Posterior cingulate gyrus (tissue), 11 donors: ENCODE data around the gene FRMD4A.
A peak's percentile ranks its signal among the peaks of the same experiment; 100 is the strongest.

ENCODE experiments used
- DNase-seq, 10 donors: peaks; one replicate each; pipeline versions ENCODE4 v3.0.0 to v3.0.0-alpha.2; 2020 to 2021; ENCODE audit warnings: mixed read lengths in 3 of 10
- intact Hi-C: fragments of 100-400 bp; cut with DNase I; formaldehyde crosslinking; loops from one replicate; pipeline ENCODE4 v1.15.1; 2023

The FRMD4A gene

DNA sequence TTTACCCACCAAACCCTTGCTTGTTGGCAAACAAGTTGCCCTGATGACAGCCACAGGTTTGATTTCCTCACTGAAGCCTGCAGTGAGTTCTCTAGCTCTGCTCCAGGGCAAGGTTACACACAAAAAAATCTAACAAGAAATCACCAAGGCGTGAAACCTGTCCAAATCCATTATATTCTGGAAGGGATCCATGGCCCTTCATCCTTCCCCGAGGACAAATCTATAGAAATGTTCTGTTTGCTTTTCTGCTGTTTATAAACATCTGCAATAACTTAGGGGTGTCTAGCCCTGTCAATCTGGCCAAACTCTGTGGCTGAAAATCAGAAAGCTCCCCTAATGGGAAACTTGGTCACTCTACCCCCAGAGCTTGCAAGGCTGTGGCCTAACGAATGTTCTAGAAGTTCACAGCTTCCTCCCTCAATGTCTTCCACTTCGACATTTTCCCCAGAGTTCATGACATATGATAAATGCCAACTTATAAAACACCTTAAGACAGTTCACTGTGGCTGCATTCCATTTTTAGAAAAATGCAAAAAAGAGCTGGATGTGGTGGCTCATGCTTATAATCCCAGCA, 579.4 kb downstream of the FRMD4A start:
- intact Hi-C loops, result no loop called here
- DNase-seq, result no peak

GRCh38 chr10:13750299-13751190, 580.2 kb downstream of the FRMD4A start:
- intact Hi-C loops, result no loop called here
- no peak for DNase-seq

DNA sequence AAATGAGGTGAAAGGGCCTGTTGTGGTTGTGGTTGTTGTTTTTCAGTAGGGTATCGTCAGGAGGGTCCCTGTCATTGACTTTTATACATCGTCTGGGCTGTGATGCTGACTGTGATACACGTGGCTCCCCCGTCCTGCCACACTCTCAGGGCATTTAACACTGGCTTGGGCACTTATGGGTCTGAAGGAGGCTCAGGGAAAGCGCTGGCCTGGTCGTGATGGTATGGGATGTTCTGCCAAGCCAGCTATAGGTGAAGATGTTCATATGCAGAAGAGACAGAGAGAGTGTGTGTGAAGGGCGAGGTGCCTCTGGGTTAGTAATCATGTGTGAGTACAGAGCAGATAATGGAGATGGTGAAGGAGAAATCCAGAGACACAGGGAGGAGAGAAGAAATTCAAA, 585.5 kb downstream of the FRMD4A start:
- DNase-seq, result peak in 1 of 10 donors; percentile 52
- intact Hi-C loops, result no loop called here

- DNase-seq, result peak in 1 of 10 donors; percentile 20
- intact Hi-C loops, result no loop called here
These were observed 586.8 kb downstream of the FRMD4A start for GRCh38 chr10:13743963-13744362.

DNA sequence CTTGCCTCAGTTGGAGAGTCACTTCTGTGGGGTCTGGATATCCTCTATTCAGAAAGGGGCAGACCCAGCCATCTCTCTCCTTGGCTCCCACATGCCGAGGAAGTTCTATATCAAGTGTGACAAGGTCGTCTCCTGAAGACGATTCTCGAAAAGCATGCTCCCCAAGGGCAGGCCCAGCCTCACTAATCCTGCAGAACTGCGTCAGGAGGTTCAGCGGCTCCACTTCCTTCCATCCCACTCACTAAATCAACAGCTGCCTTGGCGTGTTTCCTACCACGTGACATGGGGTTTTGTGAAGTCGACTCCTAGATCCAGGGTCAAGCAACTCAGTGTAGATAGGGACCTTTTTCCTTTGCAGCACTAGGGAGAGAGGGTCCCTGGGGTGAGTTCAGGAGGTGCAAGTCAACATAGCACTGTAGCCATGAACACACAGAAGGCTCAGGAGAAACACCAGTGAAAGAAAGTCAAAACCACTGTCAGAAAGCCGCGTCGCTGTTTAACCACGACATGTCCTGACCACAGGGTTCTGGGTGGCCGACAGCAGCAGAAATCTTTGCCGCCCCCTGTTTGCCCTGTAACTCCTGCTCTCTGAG, 587.5 kb downstream of the FRMD4A start:
- intact Hi-C loops, result no loop called here
- peak in 1 of 10 donors; percentile 56 for DNase-seq

- no peak for DNase-seq
- intact Hi-C loops, result no loop called here
These were observed 589.3 kb downstream of the FRMD4A start for GRCh38 chr10:13741438-13741837.

GRCh38 chr10:13740461-13740860, 590.3 kb downstream of the FRMD4A start:
- intact Hi-C loops, result no loop called here
- no peak for DNase-seq

- peak in 1 of 10 donors; percentile 28 for DNase-seq
- intact Hi-C loops, result no loop called here
These were observed 591.5 kb downstream of the FRMD4A start for GRCh38 chr10:13739183-13739582.

- intact Hi-C loops, result no loop called here
- DNase-seq, result no peak
These were observed 594.2 kb downstream of the FRMD4A start for GRCh38 chr10:13736506-13736905.

DNA sequence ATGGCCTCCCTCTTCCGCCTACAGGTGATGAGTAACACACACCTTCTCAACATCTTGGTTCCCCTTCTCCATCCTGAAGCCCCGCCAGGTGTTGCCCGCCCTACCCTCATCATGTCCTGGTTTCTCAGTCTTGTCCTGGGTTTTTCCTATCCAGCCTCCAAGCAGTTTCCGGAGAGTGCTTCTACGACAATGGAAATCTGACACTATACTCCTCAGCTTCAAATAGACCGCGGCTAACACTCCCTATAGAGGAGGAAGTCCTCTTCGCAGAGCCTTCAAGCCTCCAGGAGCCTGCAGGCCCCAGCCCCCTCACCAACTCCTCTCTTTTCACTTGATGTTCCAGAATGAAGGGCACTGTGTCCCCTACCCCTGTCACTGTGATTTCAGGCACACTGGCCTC, 596.6 kb downstream of the FRMD4A start:
- intact Hi-C loops, result no loop called here
- DNase-seq, result peak in 1 of 10 donors; percentile 65

- intact Hi-C loops, result no loop called here
- no peak for DNase-seq
These were observed 597.7 kb downstream of the FRMD4A start for GRCh38 chr10:13733071-13733470.

- intact Hi-C loops, result no loop called here
- peak in 3 of 10 donors; percentile 32 to 85 (median 76) for DNase-seq
These were observed 598.3 kb downstream of the FRMD4A start for GRCh38 chr10:13732465-13732881.

DNA sequence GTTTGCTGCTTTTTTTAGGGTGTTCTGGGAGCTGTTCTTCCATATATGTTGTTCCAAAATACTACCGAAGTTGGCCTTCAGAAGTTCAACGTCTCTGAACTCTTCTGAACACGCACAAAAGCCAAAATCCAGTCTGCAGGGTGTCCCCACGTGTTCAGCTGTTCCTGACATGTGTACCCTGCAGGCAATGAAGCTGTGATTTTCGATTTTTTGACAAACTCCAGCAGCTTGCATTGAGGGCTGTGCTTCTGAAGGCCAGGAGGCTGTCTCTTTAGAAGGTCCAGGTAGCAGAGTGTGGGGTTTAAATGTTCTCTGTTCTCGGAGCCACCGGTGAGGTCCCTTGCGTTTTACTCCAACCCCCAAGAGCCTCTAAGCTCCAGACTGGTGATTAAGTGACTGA, 598.9 kb downstream of the FRMD4A start:
- intact Hi-C loops, result no loop called here
- DNase-seq, result peak in 1 of 10 donors; percentile 66

GRCh38 chr10:13730956-13731355, 599.8 kb downstream of the FRMD4A start:
- intact Hi-C loops, result no loop called here
- no peak for DNase-seq

- DNase-seq, result peak in 1 of 10 donors; percentile 20
- intact Hi-C loops, result no loop called here
These were observed 600.4 kb downstream of the FRMD4A start for GRCh38 chr10:13730306-13730652.

GRCh38 chr10:13729586-13730305, 601.0 kb downstream of the FRMD4A start:
- intact Hi-C loops, result no loop called here
- no peak for DNase-seq

DNA sequence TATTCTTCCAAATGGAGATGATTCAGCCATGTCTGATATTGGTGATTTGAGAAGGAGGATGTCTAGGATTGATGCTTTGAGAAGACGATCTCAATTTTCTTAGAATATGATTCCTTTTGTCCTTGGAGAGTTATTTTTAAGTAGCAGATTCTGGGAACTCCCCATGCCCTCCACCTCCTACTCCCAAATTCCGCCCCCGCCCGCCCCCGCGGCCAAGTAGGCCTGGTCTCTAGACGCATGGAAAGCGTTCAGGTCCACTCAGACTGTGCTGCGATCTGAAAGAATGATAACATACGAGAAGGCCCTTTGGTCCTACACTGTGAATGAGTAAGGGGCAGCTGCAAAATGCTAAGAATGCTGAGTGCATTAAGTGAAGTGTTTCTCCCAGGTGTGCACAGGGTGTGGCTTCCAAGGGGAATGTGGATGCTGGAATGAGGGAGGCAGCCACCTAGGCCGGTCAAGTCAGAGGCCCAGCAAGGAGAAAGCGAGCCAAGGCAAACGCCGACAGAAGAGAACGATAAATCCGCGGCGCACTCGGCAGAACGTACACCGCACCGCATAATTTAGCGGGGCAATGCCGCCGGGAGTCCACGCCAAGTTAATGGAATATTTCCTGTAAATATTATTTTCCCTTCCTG, 601.7 kb downstream of the FRMD4A start:
- intact Hi-C loops, result no loop called here
- DNase-seq, result peak in 1 of 10 donors; percentile 46

DNA sequence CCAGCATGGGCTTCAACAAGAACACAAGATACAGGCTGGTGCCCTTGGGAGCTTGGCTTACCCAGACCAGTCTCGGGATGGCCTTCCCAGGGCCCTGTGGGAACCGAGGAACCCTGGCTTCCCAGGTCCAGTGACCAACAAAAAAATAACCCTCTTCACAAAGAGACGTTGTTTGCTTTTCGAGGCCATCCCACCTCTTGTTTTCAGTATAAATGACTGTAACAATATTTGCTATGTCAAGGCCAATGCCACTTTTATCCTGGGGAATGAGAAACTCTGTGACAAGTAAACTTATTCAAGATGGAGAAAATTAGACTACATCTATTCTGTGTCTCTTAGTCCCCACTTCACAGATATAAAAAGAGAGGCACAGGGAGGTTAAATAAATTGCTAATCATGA, 605.1 kb downstream of the FRMD4A start:
- peak in 1 of 10 donors; percentile 36 for DNase-seq
- intact Hi-C loops, result no loop called here

DNA sequence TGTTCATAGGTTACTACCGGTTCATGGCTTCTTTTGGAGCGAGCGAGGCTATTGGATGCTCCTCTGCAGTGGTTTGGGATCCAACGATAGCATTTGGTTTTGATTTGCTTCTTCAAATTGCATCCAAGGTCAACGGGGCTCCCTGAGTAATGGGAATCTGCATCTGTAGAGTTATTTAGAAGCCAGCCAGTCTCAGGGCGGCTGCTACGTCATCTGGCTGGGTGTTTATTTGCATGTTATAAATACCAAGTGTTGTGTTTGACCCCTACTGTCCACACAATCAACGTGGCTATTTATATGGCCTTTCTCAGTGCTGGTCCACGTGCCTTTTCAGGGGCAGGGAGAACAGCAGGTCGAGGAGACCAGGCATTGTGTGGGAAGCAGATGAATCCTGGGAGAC, 606.2 kb downstream of the FRMD4A start:
- peak in 1 of 10 donors; percentile 69 for DNase-seq
- intact Hi-C loops, result no loop called here
